Measurements from ENCODE around the gene MYRF.

MYRF gene

DNA sequence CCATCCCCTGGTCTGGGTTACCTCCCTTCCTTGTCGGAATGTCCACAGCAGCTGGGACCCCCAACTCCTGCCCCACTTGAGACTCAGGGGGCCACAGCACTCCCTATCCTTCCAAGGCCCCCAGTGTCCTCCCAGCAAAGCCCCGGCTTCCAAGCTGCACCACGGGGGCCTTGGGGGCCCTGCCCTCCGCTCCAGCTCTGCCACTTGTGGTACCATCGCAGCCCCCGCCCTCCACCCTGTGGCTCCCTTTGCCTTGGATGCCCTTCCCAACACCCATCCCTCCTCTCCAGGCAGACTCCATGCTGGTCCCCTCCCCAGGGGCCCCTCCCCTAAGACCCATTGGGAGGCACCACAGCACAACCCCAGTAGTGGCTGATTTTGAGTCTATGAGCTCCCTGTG lies 22.7 kb downstream of the MYRF start:
- ChIA-PET POLR2A (ENCODE audit: low non-redundant PET) (no interaction called here), CTCF (interaction anchor here (0.6 to 1.4 kb wide), 2 partner anchors 28 to 341 kb away, joined by 3 to 10 read pairs; no protein-coding TSS in a partner anchor)
- no peak for DNase-seq (ENCODE audit: low spot score)
- no peak for TF ChIP-seq CTCF (conservative IDR thresholded peaks at IDR 0.05; ENCODE audit: low read depth)
- H3K27ac ChIP-seq: no peak overlapping the region

- ChIA-PET CTCF (interaction anchor here (0.6 to 1.4 kb wide), 2 partner anchors 28 to 342 kb away, joined by 3 to 10 read pairs; no protein-coding TSS in a partner anchor), POLR2A (ENCODE audit: low non-redundant PET) (no interaction called here)
Observed at GRCh38 chr11:61775606-61776554, 23.4 kb downstream of the MYRF start.

DNA sequence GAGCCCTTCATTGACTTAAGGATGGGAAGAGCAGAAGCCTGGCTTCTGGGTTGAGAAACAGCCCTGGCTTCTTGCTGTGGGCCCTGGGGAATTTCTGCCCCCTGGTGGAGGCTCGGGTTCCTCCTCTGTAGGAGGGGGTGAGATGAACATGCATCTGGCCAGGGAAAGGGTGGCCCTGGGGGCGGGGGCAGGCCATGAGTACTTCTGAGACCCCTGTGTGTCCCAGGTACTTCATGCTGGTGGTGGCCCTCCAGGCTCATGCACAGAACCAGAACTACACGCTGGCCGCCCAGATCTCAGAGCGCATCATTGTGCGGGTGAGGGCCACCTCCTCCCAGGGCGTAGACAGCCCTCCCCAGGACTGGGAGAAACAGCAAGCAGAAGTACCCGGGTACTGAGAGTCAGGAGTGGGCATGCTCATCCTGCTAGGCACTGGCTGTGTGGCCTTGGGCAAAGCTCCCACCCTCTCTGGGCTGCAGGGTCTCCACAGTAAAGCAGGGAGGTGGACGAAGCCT lies 24.2 kb downstream of the MYRF start:
- CTCF ChIA-PET: no interaction called here
- TF ChIP-seq CTCF (conservative IDR thresholded peaks at IDR 0.05; ENCODE audit: low read depth): peak; percentile 49
- POLR2A ChIA-PET (ENCODE audit: low non-redundant PET): no interaction called here
- DNase-seq (ENCODE audit: low spot score): peak; percentile 74
- no peak overlapping the region for H3K27ac ChIP-seq

More at GRCh38 chr11:61775606-61776554, 23.4 kb downstream of the MYRF start:
- no peak overlapping the region for H3K27ac ChIP-seq
- DNase-seq (ENCODE audit: low spot score): no peak
- no peak for TF ChIP-seq CTCF (conservative IDR thresholded peaks at IDR 0.05; ENCODE audit: low read depth)

- ChIA-PET POLR2A (ENCODE audit: low non-redundant PET) (no interaction called here), CTCF (no interaction called here)
- H3K27ac ChIP-seq: no peak overlapping the region
- TF ChIP-seq CTCF (conservative IDR thresholded peaks at IDR 0.05; ENCODE audit: low read depth): no peak
- peak; percentile 63 for DNase-seq (ENCODE audit: low spot score)
Observed at GRCh38 chr11:61777234-61778090, 25.0 kb downstream of the MYRF start.

DNA sequence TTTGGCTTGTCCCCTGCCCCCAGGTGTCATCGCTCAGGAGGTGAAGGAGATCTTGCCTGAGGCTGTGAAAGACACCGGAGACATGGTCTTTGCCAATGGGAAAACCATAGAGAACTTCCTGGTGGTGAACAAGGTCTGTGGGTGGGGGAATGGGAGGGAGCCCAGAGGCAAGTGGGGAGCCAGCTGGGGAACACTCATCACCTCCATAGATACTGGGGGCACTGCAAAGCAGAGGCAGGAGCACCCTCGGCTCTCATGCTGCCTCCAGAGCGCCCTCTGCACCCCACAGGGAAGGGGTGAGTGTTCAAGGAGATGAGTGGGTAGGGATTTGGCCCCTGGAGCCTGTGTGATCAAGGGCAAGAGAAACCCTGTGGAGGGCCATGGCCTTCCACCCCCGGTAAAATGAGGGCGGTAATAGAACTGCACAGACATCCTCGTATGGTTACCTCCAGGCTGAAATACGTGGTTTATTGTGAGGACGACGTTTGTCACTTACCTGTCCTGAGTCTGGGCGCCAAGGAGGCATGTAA lies 26.0 kb downstream of the MYRF start:
- DNase-seq (ENCODE audit: low spot score): no peak
- no peak for TF ChIP-seq CTCF (conservative IDR thresholded peaks at IDR 0.05; ENCODE audit: low read depth)
- POLR2A ChIA-PET (ENCODE audit: low non-redundant PET): no interaction called here
- H3K27ac ChIP-seq: no peak overlapping the region
- CTCF ChIA-PET: no interaction called here

All from RWPE1 (cell line).